GM21360 (cell line): ENCODE data around the gene SHMT2.

Experiments used
- ATAC-seq: cut with Tn5 transposase; IDR thresholded peaks from one replicate; pipeline ENCODE4 v1.9.1; 2021; ENCODE audit warnings: mild to moderate bottlenecking, moderate library complexity; ENCODE audit not compliant: unreplicated experiment

SHMT2 gene

DNA sequence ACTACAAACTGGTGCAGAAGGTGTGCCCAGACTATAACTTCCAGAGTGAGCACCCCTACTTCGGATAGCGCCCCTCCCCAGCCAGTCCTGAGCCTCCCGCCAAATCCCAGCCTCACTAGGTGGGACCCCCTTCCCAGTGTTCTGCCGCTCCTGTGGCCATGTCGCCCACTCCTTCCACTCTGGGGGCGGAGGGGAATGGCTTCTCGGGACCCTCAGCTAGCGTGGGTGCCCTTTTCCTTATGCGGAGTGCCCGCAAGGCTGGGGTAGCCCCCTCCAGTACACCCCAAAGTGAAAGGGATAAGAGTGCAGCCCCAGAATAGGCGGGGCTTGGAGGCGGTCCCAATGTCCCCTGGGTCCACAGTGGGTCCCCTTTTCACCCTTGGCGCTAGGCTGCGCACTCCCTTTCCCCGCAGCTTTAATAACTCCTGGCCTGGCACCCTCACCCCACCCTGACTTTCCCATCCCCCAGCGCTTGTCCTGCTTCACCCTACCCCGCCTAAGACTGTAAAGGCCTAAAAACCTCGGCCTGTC lies 3.8 kb upstream of the SHMT2 start:
- no peak for ATAC-seq

DNA sequence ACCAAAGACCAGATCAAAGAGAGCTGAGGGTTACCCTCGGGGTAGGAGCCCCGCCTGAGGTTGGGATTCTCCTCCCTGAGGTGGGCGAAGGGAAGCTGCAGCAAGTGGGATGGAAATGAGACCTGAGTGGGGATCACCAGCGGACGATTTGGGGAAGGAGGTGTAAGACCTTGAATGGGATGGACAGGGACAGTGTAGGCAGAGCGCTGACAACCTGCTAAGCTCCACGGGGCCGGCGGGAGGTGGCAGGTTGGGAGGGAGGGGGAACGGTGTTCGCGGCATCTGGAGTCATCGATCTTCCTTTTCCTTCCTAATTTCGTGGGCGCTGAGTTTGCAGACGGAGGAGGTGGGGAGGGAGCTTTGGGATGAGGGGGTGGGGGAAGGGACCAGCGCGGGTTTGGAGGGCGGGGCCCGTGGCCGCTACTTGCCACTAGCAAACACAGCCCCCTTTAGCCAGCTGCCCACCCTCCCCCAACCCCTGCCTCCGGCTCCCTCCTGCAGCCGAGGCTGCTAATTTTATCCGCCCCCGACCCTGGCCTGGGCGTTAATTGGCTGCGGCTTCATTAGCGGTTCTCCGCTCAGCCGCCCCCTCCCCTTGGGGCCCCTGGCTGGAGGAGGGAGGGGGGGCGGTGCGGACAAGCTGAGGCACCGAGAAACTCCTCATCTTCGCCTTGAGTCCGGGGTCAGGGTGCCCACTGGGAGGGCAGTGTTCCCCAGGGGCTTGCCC lies 2.8 kb upstream of the SHMT2 start:
- ATAC-seq: no peak

- ATAC-seq: no peak
These were observed 2.0 kb upstream of the SHMT2 start for GRCh38 chr12:57227315-57228115.

- ATAC-seq: no peak
These were observed 371 bp upstream of the SHMT2 start for GRCh38 chr12:57229046-57229633.

DNA sequence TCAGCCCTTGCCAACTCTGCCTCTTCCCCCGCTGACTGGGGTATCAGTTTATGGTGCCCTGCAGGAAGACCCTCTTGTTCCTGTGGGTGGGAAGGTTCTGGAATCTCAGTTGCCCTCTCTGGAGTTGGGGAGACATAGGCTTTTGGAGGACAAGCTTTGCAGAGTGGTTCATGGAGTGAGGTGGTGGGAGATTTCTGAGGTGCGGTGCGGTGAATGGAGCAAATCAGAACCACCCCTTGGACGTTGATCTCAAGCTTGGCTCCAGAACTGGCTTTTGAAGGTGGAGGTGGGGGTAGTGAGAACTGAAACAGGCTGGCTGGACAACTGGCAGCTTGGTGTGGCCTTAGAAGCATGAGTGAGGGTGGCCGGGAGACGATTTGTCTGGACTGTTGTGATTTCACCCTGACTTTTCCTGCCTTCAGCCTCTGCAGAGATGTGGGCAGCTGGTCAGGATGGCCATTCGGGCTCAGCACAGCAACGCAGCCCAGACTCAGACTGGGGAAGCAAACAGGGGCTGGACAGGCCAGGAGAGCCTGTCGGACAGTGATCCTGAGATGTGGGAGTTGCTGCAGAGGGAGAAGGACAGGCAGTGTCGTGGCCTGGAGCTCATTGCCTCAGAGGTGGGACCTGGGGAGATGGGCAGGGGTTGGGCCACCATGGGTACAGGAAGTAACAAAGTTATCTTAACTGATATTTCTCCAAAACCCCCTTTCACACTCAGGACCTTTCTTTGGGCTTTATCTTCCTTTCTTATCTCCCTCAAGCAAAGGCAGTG lies 1.1 kb downstream of the SHMT2 start:
- no peak for ATAC-seq

GRCh38 chr12:57231276-57232021 lies 1.9 kb downstream of the SHMT2 start:
- no peak for ATAC-seq

GRCh38 chr12:57232156-57232756 lies 2.7 kb downstream of the SHMT2 start:
- no peak for ATAC-seq

- ATAC-seq: no peak
These were observed 4.1 kb downstream of the SHMT2 start for GRCh38 chr12:57233357-57234232.

DNA sequence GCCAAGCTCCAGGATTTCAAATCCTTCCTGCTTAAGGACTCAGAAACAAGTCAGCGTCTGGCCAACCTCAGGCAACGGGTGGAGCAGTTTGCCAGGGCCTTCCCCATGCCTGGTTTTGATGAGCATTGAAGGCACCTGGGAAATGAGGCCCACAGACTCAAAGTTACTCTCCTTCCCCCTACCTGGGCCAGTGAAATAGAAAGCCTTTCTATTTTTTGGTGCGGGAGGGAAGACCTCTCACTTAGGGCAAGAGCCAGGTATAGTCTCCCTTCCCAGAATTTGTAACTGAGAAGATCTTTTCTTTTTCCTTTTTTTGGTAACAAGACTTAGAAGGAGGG lies 4.7 kb downstream of the SHMT2 start:
- no peak for ATAC-seq

GRCh38 chr12:57234571-57235016 lies 5.1 kb downstream of the SHMT2 start:
- ATAC-seq: no peak

DNA sequence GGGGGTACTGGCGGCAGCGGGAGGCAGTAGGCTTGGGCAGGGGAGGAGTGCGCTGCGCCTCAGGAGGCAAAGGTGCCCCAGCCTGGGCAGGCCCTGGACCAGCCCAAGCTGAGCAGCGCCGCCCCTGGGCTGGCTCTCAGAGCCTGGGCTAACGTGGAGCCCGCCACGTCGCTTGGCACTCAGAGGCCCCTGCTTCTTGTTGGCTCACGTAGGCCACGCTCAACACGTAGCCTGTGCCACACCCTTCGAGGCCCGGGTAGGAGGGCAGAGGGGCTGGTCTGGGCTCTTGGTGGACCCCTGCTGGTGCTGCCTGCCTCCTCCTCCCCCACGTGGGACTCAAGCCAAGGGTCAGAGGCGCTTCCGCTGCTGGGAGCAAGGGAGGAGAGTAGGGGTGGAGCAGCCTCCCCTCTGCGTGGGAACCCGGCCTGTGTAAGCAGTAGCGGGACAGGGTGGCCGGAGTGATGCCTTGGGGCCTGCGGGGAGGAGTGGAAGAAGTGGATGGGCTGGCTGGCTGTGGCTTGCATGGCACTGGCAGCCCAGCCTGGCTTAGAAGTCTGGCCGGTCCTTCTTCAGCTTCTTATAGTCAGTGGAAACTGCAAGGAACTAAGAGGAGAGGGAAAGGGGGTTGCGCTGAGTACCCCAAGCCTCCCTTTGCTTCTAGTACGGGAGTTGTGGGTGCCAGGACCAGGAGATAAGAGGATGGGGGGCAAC lies 5.7 kb downstream of the SHMT2 start:
- no peak for ATAC-seq

GRCh38 chr12:57235728-57236131 lies 6.2 kb downstream of the SHMT2 start:
- no peak for ATAC-seq

DNA sequence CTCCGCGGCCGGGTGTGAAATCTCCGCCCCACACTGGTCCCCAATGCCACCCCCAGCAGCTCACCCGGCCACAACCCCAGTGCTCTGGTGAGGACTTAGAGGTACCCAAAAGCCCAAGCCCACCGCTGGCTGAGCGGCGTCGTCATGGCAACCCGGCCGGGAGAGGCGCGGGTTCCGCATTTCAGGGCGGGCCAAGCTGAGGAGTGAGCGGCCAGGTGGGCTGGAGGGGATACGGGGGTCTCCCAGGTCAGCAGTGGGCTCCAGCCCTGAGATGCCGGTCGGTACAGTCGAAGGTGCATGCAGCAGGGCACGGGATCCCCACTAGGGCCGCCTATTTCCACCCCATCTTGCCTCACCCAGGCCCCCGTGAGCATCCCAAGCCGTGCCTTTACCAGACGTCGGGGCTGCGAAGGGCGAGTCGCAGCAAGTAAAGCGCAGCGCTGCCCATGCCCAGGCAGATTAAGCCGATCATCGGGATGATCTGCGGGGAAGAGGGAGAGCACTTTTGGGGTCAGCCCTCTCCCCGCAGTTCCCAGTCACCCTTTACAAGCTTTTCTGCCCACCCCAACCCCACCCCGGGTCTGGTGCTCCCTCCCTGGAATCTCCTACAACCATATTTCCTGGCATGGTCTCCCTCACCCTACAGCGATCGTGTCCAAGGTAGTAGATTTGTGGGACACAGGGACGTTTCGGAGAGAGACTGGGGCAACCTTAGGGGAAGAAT lies 6.9 kb downstream of the SHMT2 start:
- no peak for ATAC-seq

DNA sequence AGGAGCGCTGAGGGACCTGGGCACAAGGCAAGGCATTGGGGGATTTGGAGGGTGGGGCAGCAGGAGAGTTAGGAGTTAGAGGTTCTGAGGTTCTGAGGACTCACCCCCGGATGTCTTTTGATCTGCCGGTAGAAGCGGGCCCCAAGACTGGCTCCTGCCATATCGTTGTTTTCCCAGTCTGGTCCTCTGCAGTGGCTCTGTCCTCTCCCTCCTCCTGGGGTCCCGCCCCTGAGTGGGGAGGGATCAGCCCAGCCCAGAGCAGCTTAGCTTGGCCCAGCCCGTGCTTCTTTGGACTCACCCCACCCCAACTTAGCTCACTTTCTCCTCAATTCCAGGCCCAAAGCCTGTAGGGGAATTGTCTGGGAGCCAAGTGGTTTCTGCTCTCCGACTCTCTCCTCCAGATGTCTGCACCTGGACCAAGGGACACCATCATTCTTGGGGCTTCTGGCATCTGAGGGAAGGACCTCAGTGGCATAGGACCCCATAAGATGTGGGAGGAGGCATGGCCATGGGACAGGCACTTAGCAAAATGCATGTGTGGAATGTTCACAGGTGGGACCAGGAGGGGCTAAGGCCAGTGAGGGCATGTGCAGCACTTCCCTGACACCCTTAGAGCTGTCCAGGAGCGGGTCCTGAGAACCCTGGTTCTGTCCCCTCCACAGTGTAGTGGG lies 7.5 kb downstream of the SHMT2 start:
- no peak for ATAC-seq

- ATAC-seq: no peak
These were observed 8.1 kb downstream of the SHMT2 start for GRCh38 chr12:57237596-57237931.

- no peak for ATAC-seq
These were observed 8.7 kb downstream of the SHMT2 start for GRCh38 chr12:57237932-57238853.
